OCI-M1 (cell line): Measurements from ENCODE around the gene SYNE1.
"Not testable (repeated sequence)": the region's sequence is repeated elsewhere in the genome, so short reads cannot be mapped to it uniquely, and the experiment has no call there.

ENCODE experiments used
- DNase-seq: peaks from one replicate; lab custom pipeline; 2025; lab: John Stamatoyannopoulos, UW

Gene SYNE1, protein sequence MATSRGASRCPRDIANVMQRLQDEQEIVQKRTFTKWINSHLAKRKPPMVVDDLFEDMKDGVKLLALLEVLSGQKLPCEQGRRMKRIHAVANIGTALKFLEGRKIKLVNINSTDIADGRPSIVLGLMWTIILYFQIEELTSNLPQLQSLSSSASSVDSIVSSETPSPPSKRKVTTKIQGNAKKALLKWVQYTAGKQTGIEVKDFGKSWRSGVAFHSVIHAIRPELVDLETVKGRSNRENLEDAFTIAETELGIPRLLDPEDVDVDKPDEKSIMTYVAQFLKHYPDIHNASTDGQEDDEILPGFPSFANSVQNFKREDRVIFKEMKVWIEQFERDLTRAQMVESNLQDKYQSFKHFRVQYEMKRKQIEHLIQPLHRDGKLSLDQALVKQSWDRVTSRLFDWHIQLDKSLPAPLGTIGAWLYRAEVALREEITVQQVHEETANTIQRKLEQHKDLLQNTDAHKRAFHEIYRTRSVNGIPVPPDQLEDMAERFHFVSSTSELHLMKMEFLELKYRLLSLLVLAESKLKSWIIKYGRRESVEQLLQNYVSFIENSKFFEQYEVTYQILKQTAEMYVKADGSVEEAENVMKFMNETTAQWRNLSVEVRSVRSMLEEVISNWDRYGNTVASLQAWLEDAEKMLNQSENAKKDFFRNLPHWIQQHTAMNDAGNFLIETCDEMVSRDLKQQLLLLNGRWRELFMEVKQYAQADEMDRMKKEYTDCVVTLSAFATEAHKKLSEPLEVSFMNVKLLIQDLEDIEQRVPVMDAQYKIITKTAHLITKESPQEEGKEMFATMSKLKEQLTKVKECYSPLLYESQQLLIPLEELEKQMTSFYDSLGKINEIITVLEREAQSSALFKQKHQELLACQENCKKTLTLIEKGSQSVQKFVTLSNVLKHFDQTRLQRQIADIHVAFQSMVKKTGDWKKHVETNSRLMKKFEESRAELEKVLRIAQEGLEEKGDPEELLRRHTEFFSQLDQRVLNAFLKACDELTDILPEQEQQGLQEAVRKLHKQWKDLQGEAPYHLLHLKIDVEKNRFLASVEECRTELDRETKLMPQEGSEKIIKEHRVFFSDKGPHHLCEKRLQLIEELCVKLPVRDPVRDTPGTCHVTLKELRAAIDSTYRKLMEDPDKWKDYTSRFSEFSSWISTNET (N-terminal part only)

GRCh38 chr6:152637296-152638047 is at the start of gene SYNE1:
SYNE1 (minus strand) TSS chr6:152637362; CDS start chr6:152628331, 9,031 bp downstream.
- DNase-seq: no peak

GRCh38 chr6:152685819-152686218 is 48.7 kb upstream of the SYNE1 start:
- DNase-seq: no peak

GRCh38 chr6:152682935-152683334 is 45.8 kb upstream of the SYNE1 start:
- DNase-seq: not testable (repeated sequence)

DNA sequence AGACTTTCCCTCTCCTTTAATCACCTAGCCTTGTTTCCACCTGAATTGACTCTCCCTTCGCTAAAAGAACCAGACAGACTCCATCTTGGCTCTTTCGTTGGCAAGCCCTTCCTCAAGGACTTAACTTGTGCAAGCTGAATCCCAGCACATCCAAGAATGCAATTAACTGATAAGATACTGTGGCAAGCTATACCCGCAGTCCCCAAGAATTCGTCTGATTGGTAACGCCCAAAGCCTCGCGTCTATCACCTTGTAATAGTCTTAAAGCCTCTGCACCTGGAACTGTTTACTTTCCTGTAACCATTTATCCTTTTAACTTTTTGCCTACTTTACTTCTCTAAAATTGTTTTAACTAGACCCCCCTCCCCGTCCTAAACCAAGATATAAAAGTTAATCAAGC is 45.0 kb upstream of the SYNE1 start:
- DNase-seq: no peak

GRCh38 chr6:152680879-152681517 is 43.8 kb upstream of the SYNE1 start:
- no peak for DNase-seq

DNA sequence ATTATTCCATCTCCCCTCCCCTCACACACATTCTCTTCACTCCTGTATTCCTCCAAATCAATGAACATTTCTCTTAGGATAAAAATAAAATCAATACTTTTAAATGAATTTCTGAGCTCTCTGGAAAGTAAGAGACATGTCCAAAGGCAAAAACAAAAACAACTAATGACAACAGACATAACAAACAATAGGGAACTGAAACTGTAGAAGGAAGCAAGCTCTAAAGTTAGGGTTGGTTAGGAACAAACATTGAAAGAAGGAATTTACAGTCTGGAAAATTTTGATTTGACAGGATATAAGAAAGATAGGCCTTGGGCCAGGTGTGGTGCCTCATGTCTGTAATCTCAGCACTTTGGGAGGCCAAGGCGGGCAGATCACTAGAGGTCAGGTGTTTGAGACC is 43.0 kb upstream of the SYNE1 start:
- DNase-seq: no peak

GRCh38 chr6:152673236-152673635 is 36.1 kb upstream of the SYNE1 start:
- DNase-seq: no peak

- DNase-seq: no peak
These were observed 34.0 kb upstream of the SYNE1 start for GRCh38 chr6:152671171-152671570.

GRCh38 chr6:152669895-152670294 is 32.7 kb upstream of the SYNE1 start:
- DNase-seq: peak; percentile 43

DNA sequence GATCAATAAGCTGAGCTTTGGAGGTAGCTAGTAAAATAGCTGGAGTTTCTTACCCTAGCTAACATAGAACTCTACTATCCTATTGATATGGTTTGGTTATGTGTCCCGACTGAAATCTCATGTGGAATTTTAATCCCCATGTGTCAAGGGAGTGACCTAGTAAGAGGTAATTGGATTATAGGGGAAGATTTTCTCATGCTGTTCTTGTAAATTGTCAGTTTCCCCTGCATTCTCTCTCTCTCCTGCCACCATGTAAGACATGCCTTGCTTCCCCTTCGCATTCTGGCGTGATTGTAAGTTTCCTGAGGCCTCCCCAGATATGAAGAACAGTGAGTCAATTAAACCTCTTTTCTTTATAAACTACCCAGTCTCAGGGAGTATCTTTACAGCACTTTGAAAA is 24.6 kb upstream of the SYNE1 start:
- no peak for DNase-seq

DNA sequence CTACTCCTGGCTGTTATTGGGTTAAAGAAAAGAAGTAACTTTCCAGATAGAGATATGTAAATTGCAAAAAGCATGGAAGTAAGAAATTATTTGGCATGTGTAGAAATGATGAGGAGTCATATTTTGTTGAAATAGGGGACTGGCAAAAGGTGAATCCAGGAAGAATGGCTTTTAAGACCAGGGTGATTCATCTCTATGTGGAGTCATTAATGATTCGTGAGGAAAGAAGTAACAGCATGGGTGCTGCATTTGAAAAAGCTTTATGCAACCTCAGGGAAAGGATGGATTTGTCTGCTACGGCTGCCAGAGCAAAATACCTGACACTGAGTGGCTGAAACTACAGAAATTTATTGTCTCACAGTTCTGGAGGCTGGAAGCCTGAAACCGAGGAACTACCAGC is 14.8 kb upstream of the SYNE1 start:
- DNase-seq: no peak

DNA sequence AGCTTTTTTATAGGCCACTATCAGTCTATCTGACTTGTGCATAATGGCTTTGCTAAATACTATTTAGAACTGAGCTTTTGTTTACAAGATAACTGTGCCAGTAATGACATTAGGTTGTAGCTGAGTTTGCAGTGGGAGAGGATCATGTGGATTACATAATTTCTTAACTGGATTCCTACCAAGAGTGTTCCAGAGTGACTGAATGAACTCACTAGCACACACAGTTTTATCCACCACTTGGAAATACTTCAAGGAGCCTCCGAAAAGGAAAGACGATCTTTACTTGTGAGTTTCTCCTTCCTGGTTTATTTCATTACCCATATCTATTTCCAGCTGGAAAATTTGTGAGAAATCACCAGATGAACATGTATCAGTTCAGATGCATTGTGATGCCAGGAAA is 10.9 kb upstream of the SYNE1 start:
- no peak for DNase-seq

DNA sequence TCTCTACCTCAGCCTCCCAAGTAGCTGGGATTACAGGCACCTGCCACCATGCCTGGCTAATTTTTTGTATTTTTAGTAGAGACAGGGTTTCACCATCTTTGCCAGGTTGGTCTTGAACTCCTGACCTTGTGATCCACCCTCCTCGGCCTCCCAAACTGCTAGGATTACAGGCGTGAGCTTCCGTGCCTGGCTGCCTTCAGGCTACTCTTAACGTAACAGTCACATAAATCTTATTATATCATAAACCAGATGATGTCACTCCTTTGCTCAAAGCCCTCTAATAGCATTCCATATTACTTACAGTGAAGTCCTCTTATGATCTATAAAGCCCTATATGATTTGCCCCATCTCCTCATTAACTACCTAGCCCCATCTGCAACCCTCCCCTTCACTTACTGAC is 9.6 kb upstream of the SYNE1 start:
- not testable (repeated sequence) for DNase-seq

DNA sequence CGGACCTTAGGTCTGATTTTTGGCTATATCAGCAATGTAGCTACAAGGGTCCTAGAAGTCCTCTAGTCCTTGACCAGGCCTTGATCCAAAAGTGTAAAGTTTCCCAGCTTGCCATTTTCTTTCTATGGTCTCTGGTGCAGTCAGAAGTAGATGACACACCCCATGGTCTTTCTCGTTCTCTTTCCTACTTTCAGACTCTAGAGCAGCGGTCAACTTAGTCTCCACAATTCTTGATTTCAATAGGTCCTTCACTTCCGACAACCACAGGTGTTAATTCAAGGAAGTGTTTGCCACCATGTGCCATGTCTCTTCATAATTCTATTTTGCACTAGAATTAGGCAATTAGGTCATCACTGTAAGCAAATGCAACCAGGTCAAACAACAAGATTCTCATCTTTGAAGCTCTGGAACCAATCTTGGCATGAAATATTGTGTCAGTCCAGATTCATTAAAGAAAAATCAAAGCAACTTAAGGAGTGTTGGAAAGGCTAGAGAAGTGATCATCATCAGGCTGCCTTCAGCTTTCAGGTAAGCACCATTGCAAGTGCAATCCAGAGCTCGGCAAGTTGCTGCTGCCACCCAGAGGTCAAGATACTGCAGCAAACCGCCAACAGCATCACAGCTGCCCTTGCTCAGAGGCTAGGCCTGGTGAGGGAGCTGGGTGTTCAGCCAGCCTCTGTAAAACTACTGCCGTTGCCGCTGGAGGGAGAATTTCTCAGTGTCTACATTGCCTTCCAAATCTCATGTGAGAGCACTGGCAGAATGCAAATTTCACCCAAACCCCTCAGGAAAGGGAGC is 5.6 kb upstream of the SYNE1 start:
- peak; percentile 53 for DNase-seq

DNA sequence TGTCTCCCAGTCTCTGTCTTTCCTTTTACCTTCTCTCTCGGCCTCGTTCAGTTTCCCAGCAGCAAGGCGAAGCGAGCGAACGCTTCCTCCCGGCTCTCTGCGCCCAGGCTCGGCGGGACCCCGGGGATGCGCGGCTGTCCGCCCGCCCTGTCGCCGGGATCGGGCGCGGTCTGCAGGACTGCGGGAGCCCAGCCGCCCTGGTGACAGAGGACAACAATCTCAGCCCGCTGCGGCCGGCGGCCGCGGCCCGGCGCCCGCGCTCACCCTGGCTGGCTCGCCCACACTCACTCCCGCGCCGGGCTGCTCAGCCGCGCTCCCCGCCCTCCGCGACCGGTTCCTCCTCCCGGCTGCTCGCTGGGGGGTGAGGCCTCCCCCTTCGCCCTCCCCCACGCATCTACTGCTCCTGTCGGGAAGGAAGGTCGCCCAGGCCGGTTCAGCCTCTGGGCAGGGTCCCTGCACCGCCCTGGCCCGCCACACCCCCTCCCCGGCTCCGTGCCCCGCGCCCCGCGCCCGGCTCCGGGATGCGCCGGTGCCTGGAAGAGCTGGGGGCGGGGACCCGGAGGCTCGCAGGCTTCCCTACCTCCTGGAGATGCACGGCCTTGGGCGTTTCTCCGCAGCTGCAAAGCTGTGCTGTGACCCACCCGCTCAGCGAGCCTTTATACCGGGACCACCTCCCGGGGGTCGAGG is 410 bp downstream of the SYNE1 start:
- no peak for DNase-seq

- DNase-seq: no peak
These were observed 1.0 kb downstream of the SYNE1 start for GRCh38 chr6:152636021-152636608.

- no peak for DNase-seq
These were observed 2.4 kb downstream of the SYNE1 start for GRCh38 chr6:152634773-152635172.

- no peak for DNase-seq
These were observed 4.9 kb downstream of the SYNE1 start for GRCh38 chr6:152632121-152632782.

- DNase-seq: no peak
These were observed 5.8 kb downstream of the SYNE1 start for GRCh38 chr6:152631376-152631775.
